Skeletal muscle satellite cell (primary cell): ENCODE data around the gene EDN2. TPM values are rescaled to one million over a fixed set of nuclear protein-coding genes. Genes with fewer than 3 reads are reported as not detected.

Source experiments
- H3K27me3 ChIP-seq: 2 replicates; pipeline ENCODE4 v1.7.0; 2013; ENCODE audit warnings: low read length; ENCODE audit not compliant: control insufficient read depth, insufficient read depth
- H3K36me3 ChIP-seq: 2 replicates; pipeline ENCODE4 v1.7.0; 2013; ENCODE audit warnings: mild to moderate bottlenecking, control low read depth, low read length; ENCODE audit not compliant: insufficient read depth
- H3K4me1 ChIP-seq: 2 replicates; pipeline ENCODE4 v1.7.0; 2013; ENCODE audit warnings: low read length; ENCODE audit not compliant: control insufficient read depth, insufficient read depth
- H3K4me2 ChIP-seq: 2 replicates; pipeline ENCODE4 v1.7.0; 2013; ENCODE audit warnings: mild to moderate bottlenecking, low read length
- H3K4me3 ChIP-seq: 2 replicates; pipeline ENCODE4 v1.7.0; 2013; ENCODE audit warnings: low read length
- H3K9ac ChIP-seq: 2 replicates; pipeline ENCODE4 v1.7.0; 2013; ENCODE audit warnings: mild to moderate bottlenecking, low read depth, low read length, moderate library complexity
- H3K9me3 ChIP-seq: replicated peaks from 2 replicates; pipeline ENCODE4 v1.7.0; 2013; ENCODE audit warnings: mild to moderate bottlenecking, control low read depth, low read length
- small RNA-seq: library from RNA; depleted of rRNA; stranded (forward); fragments of <200 nt; gene quantifications from one replicate; pipeline ENCODE3, GENCODE V24; 2012

Gene EDN2

DNA sequence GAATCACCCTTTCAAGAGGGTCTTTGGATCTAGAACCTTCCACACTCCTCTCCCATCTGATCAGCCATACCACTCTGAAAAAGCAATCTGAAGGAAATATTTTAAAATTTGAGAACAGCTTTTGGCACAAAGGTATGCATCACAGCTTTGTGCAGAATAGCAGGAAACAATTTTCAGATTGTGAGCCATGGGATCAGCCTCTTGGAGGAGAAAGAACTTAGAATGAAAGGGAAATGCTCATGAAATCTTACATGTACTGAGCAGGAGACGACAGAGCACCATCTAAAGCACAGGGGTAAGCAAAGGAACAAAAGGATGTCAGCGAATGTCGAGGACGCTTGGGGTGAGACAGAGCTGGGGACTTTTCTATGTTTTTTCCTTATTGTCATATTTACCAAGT is 54.4 kb downstream of the EDN2 start:
- H3K9me3 ChIP-seq: no peaks in the 10 kb centered on the region
- no peak overlapping the region for H3K9ac ChIP-seq
- no peak overlapping the region for H3K4me2 ChIP-seq
- H3K4me1 ChIP-seq: peaks cover 21% of the 10 kb centered on the region
- H3K27me3 ChIP-seq: peaks cover 8% of the 10 kb centered on the region
- no peaks in the 10 kb centered on the region for H3K36me3 ChIP-seq
- no peak overlapping the region for H3K4me3 ChIP-seq

DNA sequence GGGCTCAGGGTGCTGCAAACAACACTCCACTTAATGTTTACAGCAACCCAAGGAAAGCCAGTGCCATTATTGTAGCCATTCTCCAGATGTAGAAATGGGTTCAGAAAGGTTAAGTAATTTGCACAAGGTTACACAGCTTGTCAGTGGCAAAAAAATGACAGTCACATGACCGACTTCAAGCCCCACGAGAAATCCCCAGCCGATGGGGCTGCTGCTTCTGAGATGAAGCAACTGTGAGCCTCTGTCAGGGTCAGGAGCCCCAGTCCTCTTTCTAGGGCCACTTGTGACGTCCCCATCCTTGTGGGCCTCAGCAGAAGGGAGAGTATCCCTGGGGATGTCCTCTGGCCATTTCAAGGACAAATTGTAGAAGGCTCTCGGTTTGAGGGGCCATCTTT is 54.8 kb downstream of the EDN2 start:
- peaks cover 21% of the 10 kb centered on the region for H3K4me1 ChIP-seq
- H3K4me2 ChIP-seq: no peak overlapping the region
- peaks cover 5% of the 10 kb centered on the region for H3K27me3 ChIP-seq
- H3K4me3 ChIP-seq: no peak overlapping the region
- H3K9me3 ChIP-seq: no peaks in the 10 kb centered on the region
- no peak overlapping the region for H3K9ac ChIP-seq
- no peaks in the 10 kb centered on the region for H3K36me3 ChIP-seq

Small RNAs within 50 kb of the gene (small RNA-seq; reads per million reads assigned to genes)
- not detected for gene RNA5SP45
